Endothelial cell of umbilical vein (primary cell): Measurements from ENCODE around the gene RAB3GAP2. TPM values are rescaled to one million over a fixed set of nuclear protein-coding genes. Genes with fewer than 3 reads are reported as not detected.

Source experiments
- BruUV-seq: library from RNA; stranded (reverse); fragments of 400-500 nt; replicated peaks from 2 replicates; lab custom pipeline; 2021; lab: Mats Ljungman, UMichigan
- CTCF ChIA-PET: fragments of 300-600, 350-600 bp; sonication (Branson Sonifier 250); formaldehyde crosslinking; loops from one replicate; lab custom pipeline; 2021; ENCODE audit warnings: antibody characterized with exemption, inconsistent platforms; lab: Charles Lee
- POLR2A ChIA-PET: fragments of 300-600, 350-600 bp; sonication (Branson Sonifier 250); formaldehyde crosslinking; loops from one replicate; lab custom pipeline; 2021; ENCODE audit warnings: antibody characterized with exemption, inconsistent platforms; lab: Charles Lee
- DNase-seq: peaks from one replicate; pipeline ENCODE4 v3.0.0-alpha.2; 2011; ENCODE audit warnings: low read depth, low spot score
- FAIRE-seq: peaks from 2 replicates; lab custom pipeline; 2011; peaks lifted over from hg19 to GRCh38; lab: Jason Lieb, UNC
- H2AFZ ChIP-seq: 2 replicates; pipeline ENCODE4 v1.6.0; 2012; ENCODE audit warnings: low read depth, low read length, control low read depth, inconsistent platforms
- H3K27ac ChIP-seq: 2 replicates; pipeline ENCODE4 v1.5.1; 2011; ENCODE audit warnings: low read depth, mild to moderate bottlenecking, control low read depth, low read length, moderate library complexity; ENCODE audit not compliant: insufficient read depth
- H3K27me3 ChIP-seq, 2 experiments: 2 replicates each; pipeline versions ENCODE4 v1.6.0 to v1.6.1; 2011; ENCODE audit warnings: low read length in 2 of 2, mixed read lengths in 1 of 2; ENCODE audit not compliant: control insufficient read depth in 2 of 2, insufficient read depth in 2 of 2
- H3K36me3 ChIP-seq, 2 experiments: 2 replicates in 1 of 2; 3 replicates in 1 of 2; pipeline ENCODE4 v1.5.1; 2011; ENCODE audit warnings: low read length in 2 of 2, mild to moderate bottlenecking in 1 of 2, moderate library complexity in 1 of 2; ENCODE audit not compliant: control insufficient read depth in 2 of 2, insufficient read depth in 2 of 2; ENCODE audit errors: extremely low read depth in 1 of 2
- H3K4me1 ChIP-seq: 3 replicates; pipeline ENCODE4 v1.5.1; 2011; ENCODE audit warnings: mild to moderate bottlenecking, low read length; ENCODE audit not compliant: control insufficient read depth, insufficient read depth; ENCODE audit errors: extremely low read depth
- H3K4me2 ChIP-seq: 2 replicates; pipeline ENCODE4 v1.6.1; 2011; ENCODE audit warnings: low read length, control low read depth, mixed read lengths; ENCODE audit not compliant: insufficient read depth
- H3K4me3 ChIP-seq, 3 experiments: fragments of 200-600 bp in 1 of 3; sonication (generic), shearing (Covaris generic) in 1 of 3; replicated peaks in 1 of 3; 2 replicates each; pipeline ENCODE4 v1.5.1; 2011 to 2016; ENCODE audit warnings: control low read depth in 3 of 3, low read length in 3 of 3, mild to moderate bottlenecking in 2 of 3, inconsistent platforms in 1 of 3, low read depth in 1 of 3, moderate library complexity in 1 of 3; ENCODE audit not compliant: insufficient read depth in 1 of 3
- H3K79me2 ChIP-seq: 2 replicates; pipeline ENCODE4 v1.6.0; 2012; ENCODE audit warnings: low read length, inconsistent platforms; ENCODE audit not compliant: control insufficient read depth, insufficient read depth
- H3K9ac ChIP-seq: replicated peaks from 2 replicates; pipeline ENCODE3; 2011; ENCODE audit warnings: low read length, control low read depth; ENCODE audit not compliant: insufficient read depth; ENCODE audit errors: extremely low read depth
- H3K9me1 ChIP-seq: replicated peaks from 3 replicates; pipeline ENCODE4 v1.6.0; 2011; ENCODE audit warnings: mild to moderate bottlenecking, low read length; ENCODE audit not compliant: control insufficient read depth, insufficient read depth; ENCODE audit errors: extremely low read depth
- H3K9me3 ChIP-seq: replicated peaks from 2 replicates; pipeline ENCODE4 v1.5.1; 2012; ENCODE audit warnings: low read length, inconsistent platforms; ENCODE audit not compliant: control insufficient read depth, insufficient read depth
- H4K20me1 ChIP-seq: replicated peaks from 2 replicates; pipeline ENCODE3; 2011; ENCODE audit warnings: mild to moderate bottlenecking, low read length; ENCODE audit not compliant: control insufficient read depth, insufficient read depth; ENCODE audit errors: extremely low read depth
- EZH2 ChIP-seq: IDR thresholded peaks from 2 replicates; pipeline ENCODE4 v1.6.1; 2012; ENCODE audit warnings: borderline replicate concordance, low read depth, mild to moderate bottlenecking, moderate library complexity, low read length, inconsistent platforms; ENCODE audit not compliant: severe bottlenecking
- FOS ChIP-seq: IDR thresholded peaks from 2 replicates; pipeline ENCODE4 v1.6.1; 2011; ENCODE audit warnings: mild to moderate bottlenecking, low read length, moderate library complexity, borderline replicate concordance; ENCODE audit not compliant: insufficient read depth
- GATA2 ChIP-seq: IDR thresholded peaks from 2 replicates; pipeline ENCODE4 v1.7.0; 2011; ENCODE audit warnings: low read depth, mild to moderate bottlenecking, moderate library complexity, mixed read lengths, low read length; ENCODE audit not compliant: insufficient read length, insufficient read depth
- JUN ChIP-seq: IDR thresholded peaks from 2 replicates; pipeline ENCODE4 v1.6.1; 2011; ENCODE audit warnings: borderline replicate concordance, low read depth; ENCODE audit not compliant: insufficient read length, insufficient read depth
- MAX ChIP-seq: IDR thresholded peaks from 2 replicates; pipeline ENCODE4 v1.6.1; 2011; ENCODE audit not compliant: insufficient read depth, insufficient read length
- MYC ChIP-seq: IDR thresholded peaks from one replicate; pipeline ENCODE4 v1.6.1; 2011; ENCODE audit warnings: mild to moderate bottlenecking, low read depth, low read length
- POLR2A ChIP-seq: IDR thresholded peaks from 2 replicates; pipeline ENCODE4 v1.6.1; 2012; ENCODE audit warnings: low read depth, mild to moderate bottlenecking, control low read depth, low read length
- POLR2AphosphoS5 ChIP-seq: IDR thresholded peaks from 2 replicates; pipeline ENCODE4 v1.6.1; 2012; ENCODE audit warnings: low read depth, mild to moderate bottlenecking, control low read depth, low read length, moderate library complexity; ENCODE audit not compliant: insufficient read depth
- dilution Hi-C: fragments of 300-500 bp; cut with MboI; formaldehyde crosslinking; loops from one replicate; pipeline ENCODE4 v1.15.0; 2019; ENCODE audit warnings: low sequenced_read_pairs; ENCODE audit not compliant: extremely low pct_ligation_motif_present
- intact Hi-C: fragments of 100-400 bp; cut with micrococcal nuclease; formaldehyde crosslinking; loops from one replicate; pipeline ENCODE4 v1.10.0; 2022
- polyA plus RNA-seq, 4 experiments: library from polyadenylated mRNA; depleted of rRNA in 3 of 4; stranded (reverse) in 3 of 4; unstranded in 1 of 4; fragments of >200 nt; gene quantifications; 2 replicates each; pipeline versions ENCODE4 v1.2.1 to v1.2.3, GENCODE V29; 2011 to 2012; ENCODE audit warnings: missing spikeins in 1 of 4
- total RNA-seq: library from RNA; stranded (reverse); gene quantifications from 2 replicates; pipeline ENCODE4 v1.2.3, GENCODE V29; 2021
- TF ChIP-seq, protein P1 (sequence below), 2 donors: IDR thresholded peaks; 1 replicate in 1 of 2; 2 replicates in 1 of 2; pipeline ENCODE4 v1.5.1; 2011; ENCODE audit warnings: low read length in 2 of 2, mild to moderate bottlenecking in 2 of 2, moderate library complexity in 2 of 2, control low read depth in 1 of 2, inconsistent platforms in 1 of 2, low read depth in 1 of 2; ENCODE audit not compliant: insufficient read depth in 1 of 2; ENCODE audit errors: extremely low read depth in 1 of 2

RAB3GAP2 gene
- total and polyA plus RNA-seq, 2 donors (not counting 3 experiments of a cell fraction or from before 2014, with no cell fraction given): 11.1 to 37.4 TPM

- ChIA-PET CTCF (no interaction called here), POLR2A (interaction anchor here (0.6 kb wide), 1 partner anchor 229 kb away, joined by 6 read pairs; no protein-coding TSS in a partner anchor)
- no peaks in the 10 kb centered on the region for H3K36me3 ChIP-seq
- no peak for TF ChIP-seq MYC
- TF ChIP-seq MAX: no peak
- no peak for TF ChIP-seq POLR2AphosphoS5
- TF ChIP-seq FOS: no peak
- TF ChIP-seq, protein P1, sequence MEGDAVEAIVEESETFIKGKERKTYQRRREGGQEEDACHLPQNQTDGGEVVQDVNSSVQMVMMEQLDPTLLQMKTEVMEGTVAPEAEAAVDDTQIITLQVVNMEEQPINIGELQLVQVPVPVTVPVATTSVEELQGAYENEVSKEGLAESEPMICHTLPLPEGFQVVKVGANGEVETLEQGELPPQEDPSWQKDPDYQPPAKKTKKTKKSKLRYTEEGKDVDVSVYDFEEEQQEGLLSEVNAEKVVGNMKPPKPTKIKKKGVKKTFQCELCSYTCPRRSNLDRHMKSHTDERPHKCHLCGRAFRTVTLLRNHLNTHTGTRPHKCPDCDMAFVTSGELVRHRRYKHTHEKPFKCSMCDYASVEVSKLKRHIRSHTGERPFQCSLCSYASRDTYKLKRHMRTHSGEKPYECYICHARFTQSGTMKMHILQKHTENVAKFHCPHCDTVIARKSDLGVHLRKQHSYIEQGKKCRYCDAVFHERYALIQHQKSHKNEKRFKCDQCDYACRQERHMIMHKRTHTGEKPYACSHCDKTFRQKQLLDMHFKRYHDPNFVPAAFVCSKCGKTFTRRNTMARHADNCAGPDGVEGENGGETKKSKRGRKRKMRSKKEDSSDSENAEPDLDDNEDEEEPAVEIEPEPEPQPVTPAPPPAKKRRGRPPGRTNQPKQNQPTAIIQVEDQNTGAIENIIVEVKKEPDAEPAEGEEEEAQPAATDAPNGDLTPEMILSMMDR (IDR thresholded peaks at IDR 0.05; ENCODE audit: extremely low read depth in 1 of 2, insufficient read depth in 1 of 2, low read depth in 1 of 2, low read length in 2 of 2): no peak
- no peak for TF ChIP-seq JUN
- no peak for TF ChIP-seq EZH2
- no peak for TF ChIP-seq POLR2A
- no peak for TF ChIP-seq GATA2
- H3K9ac ChIP-seq: no peak overlapping the region
- no peaks in the 10 kb centered on the region for H3K9me1 ChIP-seq
- H3K27ac ChIP-seq: no peak overlapping the region
- H3K4me3 ChIP-seq: no peak overlapping the region
- no peak overlapping the region for H3K4me2 ChIP-seq
- H3K9me3 ChIP-seq: no peaks in the 10 kb centered on the region
- no peak overlapping the region for H2AFZ ChIP-seq
- H4K20me1 ChIP-seq: no peaks in the 10 kb centered on the region
- dilution Hi-C loops (no loop called here), intact Hi-C loops (no loop called here)
- no TSS peak for BruUV-seq
- H3K27me3 ChIP-seq: peaks cover 0 to 2% of the 10 kb centered on the region in 2 experiments
- FAIRE-seq (no peak), DNase-seq (no peak)
- no peaks in the 10 kb centered on the region for H3K79me2 ChIP-seq
- H3K4me1 ChIP-seq: no peaks in the 10 kb centered on the region
Observed at GRCh38 chr1:220316305-220316704, 44.1 kb upstream of the RAB3GAP2 start.
